HepG2 (cell line): ENCODE results near the gene C14orf119. TPM values are rescaled to one million over a fixed set of nuclear protein-coding genes. Genes with fewer than 3 reads are reported as not detected.

Experiments
- BRCA1 ChIP-seq: sonication (generic); formaldehyde crosslinking; IDR thresholded peaks from 2 replicates; pipeline ENCODE4 v1.4.0; 2020; ENCODE audit warnings: missing genetic modification reagents
- CBX5 ChIP-seq: sonication (generic); formaldehyde crosslinking; IDR thresholded peaks from 2 replicates; pipeline ENCODE4 v1.4.0; 2020; ENCODE audit warnings: missing genetic modification reagents, borderline replicate concordance
- CHCHD3 ChIP-seq: sonication (generic); formaldehyde crosslinking; IDR thresholded peaks from 2 replicates; pipeline ENCODE4 v1.8.0; 2022; ENCODE audit warnings: mild to moderate bottlenecking, missing genetic modification reagents, moderate library complexity
- GZF1 ChIP-seq: sonication (generic); formaldehyde crosslinking; IDR thresholded peaks from 2 replicates; pipeline ENCODE4 v1.5.1; 2020; ENCODE audit warnings: mild to moderate bottlenecking, missing genetic modification reagents
- HMGA1 ChIP-seq: sonication (generic); formaldehyde crosslinking; conservative IDR thresholded peaks from 2 replicates; pipeline ENCODE4 v1.4.0; 2020; ENCODE audit warnings: missing genetic modification reagents
- MTF2 ChIP-seq: sonication (generic); formaldehyde crosslinking; IDR thresholded peaks from 2 replicates; pipeline ENCODE4 v1.5.0; 2020; ENCODE audit warnings: missing genetic modification reagents, borderline replicate concordance
- MXI1 ChIP-seq: IDR thresholded peaks from 3 replicates; pipeline ENCODE4 v1.6.1; 2012; ENCODE audit warnings: low read depth, low read length, inconsistent platforms, borderline replicate concordance
- NFE2L2 ChIP-seq: fragments of 150-350 bp; IDR thresholded peaks from 2 replicates; pipeline ENCODE4 v1.6.1; 2014; ENCODE audit warnings: low read length
- RBAK ChIP-seq: sonication (generic); formaldehyde crosslinking; IDR thresholded peaks from 2 replicates; pipeline ENCODE4 v1.5.1; 2020; ENCODE audit warnings: mild to moderate bottlenecking, missing genetic modification reagents
- RFX5 ChIP-seq: IDR thresholded peaks from 2 replicates; pipeline ENCODE4 v1.6.1; 2011; ENCODE audit warnings: low read depth, low read length, improper control_type of control experiment
- SIX1 ChIP-seq: sonication (generic); formaldehyde crosslinking; IDR thresholded peaks from 2 replicates; pipeline ENCODE4 v1.4.0; 2020; ENCODE audit warnings: missing genetic modification reagents, borderline replicate concordance
- TAF15 ChIP-seq: fragments of 200-400 bp; formaldehyde crosslinking; IDR thresholded peaks from one replicate; pipeline ENCODE4 v1.6.1; 2018; ENCODE audit warnings: mild to moderate bottlenecking, low read depth, low read length; ENCODE audit not compliant: poor library complexity, severe bottlenecking
- ZNF121 ChIP-seq: sonication (generic); formaldehyde crosslinking; IDR thresholded peaks from 2 replicates; pipeline ENCODE4 v1.5.0; 2020; ENCODE audit warnings: mild to moderate bottlenecking, missing genetic modification reagents
- ZNF230 ChIP-seq: sonication (generic); formaldehyde crosslinking; IDR thresholded peaks from 2 replicates; pipeline ENCODE4 v1.4.0; 2020; ENCODE audit warnings: mild to moderate bottlenecking, missing genetic modification reagents
- ZNF317 ChIP-seq: sonication (generic); formaldehyde crosslinking; IDR thresholded peaks from 2 replicates; pipeline ENCODE4 v1.5.0; 2020; ENCODE audit warnings: mild to moderate bottlenecking, missing genetic modification reagents
- ZNF501 ChIP-seq: sonication (generic); formaldehyde crosslinking; IDR thresholded peaks from 2 replicates; pipeline ENCODE4 v1.5.1; 2020; ENCODE audit warnings: mild to moderate bottlenecking, moderate library complexity, missing genetic modification reagents
- ZNF816 ChIP-seq: sonication (generic); formaldehyde crosslinking; IDR thresholded peaks from 2 replicates; pipeline ENCODE4 v1.8.0; 2022; ENCODE audit warnings: missing genetic modification reagents, mild to moderate bottlenecking, borderline replicate concordance
- ZSCAN30 ChIP-seq: sonication (generic); formaldehyde crosslinking; IDR thresholded peaks from 2 replicates; pipeline ENCODE4 v1.5.0; 2020; ENCODE audit warnings: mild to moderate bottlenecking, missing genetic modification reagents
- polyA plus RNA-seq, 8 experiments: library from polyadenylated mRNA; depleted of rRNA in 3 of 8; stranded (reverse) in 7 of 8; unstranded in 1 of 8; fragments of >200 nt; fragmentation: Illumina TruSeq in 4 of 8; extraction: Trizol in 4 of 8; gene quantifications; 2 replicates each; pipeline versions ENCODE4 v1.2.1 to v1.2.3, GENCODE V29; 2011 to 2016; ENCODE audit warnings: low read depth in 4 of 8, missing spikeins in 1 of 8, mixed read lengths in 1 of 8; ENCODE audit not compliant: insufficient read depth in 1 of 8
- total RNA-seq, 5 experiments: library from RNA; depleted of rRNA; stranded (reverse); fragments of >200 nt; fragmentation: Illumina TruSeq; extraction: Trizol; gene quantifications; 2 replicates each; pipeline ENCODE4 v1.2.3, GENCODE V29; 2016; ENCODE audit warnings: low read depth in 1 of 5
- TF ChIP-seq, protein P1 (sequence below): sonication (generic); formaldehyde crosslinking; IDR thresholded peaks from 2 replicates; pipeline ENCODE4 v1.8.1; 2022; ENCODE audit warnings: mild to moderate bottlenecking, missing genetic modification reagents
- TF ChIP-seq, protein P2 (sequence below): sonication (generic); formaldehyde crosslinking; conservative IDR thresholded peaks from 2 replicates; pipeline ENCODE4 v1.4.0; 2020; ENCODE audit warnings: missing genetic modification reagents
- TF ChIP-seq, protein P3 (sequence below): IDR thresholded peaks from 2 replicates; pipeline ENCODE4 v1.6.1; 2012; ENCODE audit warnings: inconsistent platforms
- TF ChIP-seq, protein P4 (sequence below): sonication (generic); formaldehyde crosslinking; IDR thresholded peaks from 2 replicates; pipeline ENCODE4 v1.5.0; 2020; ENCODE audit warnings: missing genetic modification reagents, mild to moderate bottlenecking, borderline replicate concordance
- TF ChIP-seq, protein P5 (sequence below): IDR thresholded peaks from 2 replicates; pipeline ENCODE4 v1.6.1; 2018; ENCODE audit warnings: missing genetic modification reagents

Gene C14orf119
- total and polyA plus RNA-seq, 2 of the 13 experiments (the other 11 are each of a cell fraction or from before 2014, with no cell fraction given), result 117 to 206 TPM

DNA sequence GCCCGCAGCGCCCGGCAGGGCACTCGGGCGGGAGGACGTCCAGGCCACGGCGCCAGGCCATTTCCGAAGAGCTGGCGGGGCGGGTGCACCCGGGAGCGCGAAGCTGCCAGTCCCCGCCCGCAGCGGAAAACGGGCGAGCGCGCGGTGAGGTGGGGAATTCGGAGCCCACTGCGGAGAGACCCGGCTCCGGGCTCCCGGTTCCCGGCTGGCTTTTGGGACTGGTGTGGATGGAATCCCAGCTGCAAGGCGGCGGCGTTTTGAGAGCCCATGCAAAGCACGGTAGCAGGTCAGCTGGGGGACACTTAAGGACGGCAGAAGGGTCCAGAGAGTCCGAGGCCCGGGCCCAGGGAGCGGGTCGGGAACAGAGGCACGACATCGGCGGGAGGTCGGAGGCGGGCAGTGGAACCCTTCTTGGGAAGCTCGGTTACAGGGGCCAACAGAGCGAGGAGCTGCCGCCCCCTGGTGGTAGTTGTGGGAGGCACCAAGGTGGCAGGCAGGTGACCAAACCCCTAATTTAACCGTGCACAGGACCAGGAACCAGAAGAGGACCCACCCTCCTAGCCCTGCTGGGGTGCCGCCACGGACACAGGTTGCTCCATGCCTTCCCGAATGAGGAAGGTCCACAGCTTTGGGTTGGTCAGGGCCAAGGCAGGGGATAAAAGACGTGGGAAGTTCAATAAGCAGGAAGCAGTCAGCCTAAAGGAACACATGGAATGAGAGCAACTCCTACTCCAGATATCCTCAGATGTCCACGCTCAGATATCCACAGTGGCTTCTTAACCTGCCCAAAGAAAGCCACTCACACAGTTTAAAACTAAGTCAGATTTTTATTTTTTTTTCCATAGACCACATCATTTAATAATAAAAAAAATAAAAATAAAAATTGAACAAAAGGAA is 37.3 kb upstream of the C14orf119 start (continued):
- TF ChIP-seq, protein P1, sequence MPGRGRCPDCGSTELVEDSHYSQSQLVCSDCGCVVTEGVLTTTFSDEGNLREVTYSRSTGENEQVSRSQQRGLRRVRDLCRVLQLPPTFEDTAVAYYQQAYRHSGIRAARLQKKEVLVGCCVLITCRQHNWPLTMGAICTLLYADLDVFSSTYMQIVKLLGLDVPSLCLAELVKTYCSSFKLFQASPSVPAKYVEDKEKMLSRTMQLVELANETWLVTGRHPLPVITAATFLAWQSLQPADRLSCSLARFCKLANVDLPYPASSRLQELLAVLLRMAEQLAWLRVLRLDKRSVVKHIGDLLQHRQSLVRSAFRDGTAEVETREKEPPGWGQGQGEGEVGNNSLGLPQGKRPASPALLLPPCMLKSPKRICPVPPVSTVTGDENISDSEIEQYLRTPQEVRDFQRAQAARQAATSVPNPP (CRISPR knock-in tag), result peak; percentile 45; the same call in 1 of the 2 replicates
- TF ChIP-seq CBX5 (CRISPR knock-in tag), result 0 out of 2 replicates have a peak, but pooled peaks have one; percentile 76
- TF ChIP-seq ZNF816 (CRISPR knock-in tag), result no peak; the same call in 1 of the 2 replicates
- TF ChIP-seq RFX5, result 0 out of 2 replicates have a peak, but pooled peaks have one; percentile 32
- TF ChIP-seq, protein P2, sequence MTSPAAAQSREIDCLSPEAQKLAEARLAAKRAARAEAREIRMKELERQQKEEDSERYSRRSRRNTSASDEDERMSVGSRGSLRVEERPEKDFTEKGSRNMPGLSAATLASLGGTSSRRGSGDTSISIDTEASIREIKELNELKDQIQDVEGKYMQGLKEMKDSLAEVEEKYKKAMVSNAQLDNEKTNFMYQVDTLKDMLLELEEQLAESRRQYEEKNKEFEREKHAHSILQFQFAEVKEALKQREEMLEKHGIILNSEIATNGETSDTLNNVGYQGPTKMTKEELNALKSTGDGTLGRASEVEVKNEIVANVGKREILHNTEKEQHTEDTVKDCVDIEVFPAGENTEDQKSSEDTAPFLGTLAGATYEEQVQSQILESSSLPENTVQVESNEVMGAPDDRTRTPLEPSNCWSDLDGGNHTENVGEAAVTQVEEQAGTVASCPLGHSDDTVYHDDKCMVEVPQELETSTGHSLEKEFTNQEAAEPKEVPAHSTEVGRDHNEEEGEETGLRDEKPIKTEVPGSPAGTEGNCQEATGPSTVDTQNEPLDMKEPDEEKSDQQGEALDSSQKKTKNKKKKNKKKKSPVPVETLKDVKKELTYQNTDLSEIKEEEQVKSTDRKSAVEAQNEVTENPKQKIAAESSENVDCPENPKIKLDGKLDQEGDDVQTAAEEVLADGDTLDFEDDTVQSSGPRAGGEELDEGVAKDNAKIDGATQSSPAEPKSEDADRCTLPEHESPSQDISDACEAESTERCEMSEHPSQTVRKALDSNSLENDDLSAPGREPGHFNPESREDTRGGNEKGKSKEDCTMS (CRISPR knock-in tag), result peak; percentile 79; the same call in 1 of the 2 replicates
- peak; percentile 27; the same call in 1 of the 2 replicates for TF ChIP-seq NFE2L2
- TF ChIP-seq CHCHD3 (CRISPR knock-in tag), result 0 out of 2 replicates have a peak, but pooled peaks have one; percentile 36
- TF ChIP-seq ZNF230 (CRISPR knock-in tag), result peak; percentile 88
- TF ChIP-seq SIX1 (CRISPR knock-in tag), result no peak; the same call in 1 of the 2 replicates
- no peak; the same call in 1 of the 2 replicates for TF ChIP-seq HMGA1
- peak; percentile 99 for TF ChIP-seq TAF15
- peak; percentile 63; the same call in 1 of the 2 replicates for TF ChIP-seq BRCA1
- peak; percentile 89; the same call in 1 of the 2 replicates for TF ChIP-seq GZF1 (CRISPR knock-in tag)
- TF ChIP-seq ZNF317 (CRISPR knock-in tag), result peak; percentile 87
- TF ChIP-seq RBAK (CRISPR knock-in tag), result peak; percentile 60; the same call in 1 of the 2 replicates
- TF ChIP-seq, protein P3, sequence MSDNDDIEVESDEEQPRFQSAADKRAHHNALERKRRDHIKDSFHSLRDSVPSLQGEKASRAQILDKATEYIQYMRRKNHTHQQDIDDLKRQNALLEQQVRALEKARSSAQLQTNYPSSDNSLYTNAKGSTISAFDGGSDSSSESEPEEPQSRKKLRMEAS, result no peak
- TF ChIP-seq, protein P4, sequence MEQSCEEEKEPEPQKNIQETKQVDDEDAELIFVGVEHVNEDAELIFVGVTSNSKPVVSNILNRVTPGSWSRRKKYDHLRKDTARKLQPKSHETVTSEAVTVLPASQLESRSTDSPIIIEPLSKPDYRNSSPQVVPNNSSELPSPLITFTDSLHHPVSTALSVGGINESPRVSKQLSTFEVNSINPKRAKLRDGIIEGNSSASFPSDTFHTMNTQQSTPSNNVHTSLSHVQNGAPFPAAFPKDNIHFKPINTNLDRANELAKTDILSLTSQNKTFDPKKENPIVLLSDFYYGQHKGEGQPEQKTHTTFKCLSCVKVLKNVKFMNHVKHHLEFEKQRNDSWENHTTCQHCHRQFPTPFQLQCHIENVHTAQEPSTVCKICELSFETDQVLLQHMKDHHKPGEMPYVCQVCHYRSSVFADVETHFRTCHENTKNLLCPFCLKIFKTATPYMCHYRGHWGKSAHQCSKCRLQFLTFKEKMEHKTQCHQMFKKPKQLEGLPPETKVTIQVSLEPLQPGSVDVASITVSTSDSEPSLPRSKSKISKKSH (CRISPR knock-in tag), result peak; percentile 92
- peak; percentile 93 for TF ChIP-seq ZNF121 (CRISPR knock-in tag)
- peak; percentile 98 for TF ChIP-seq ZNF501 (CRISPR knock-in tag)
- TF ChIP-seq MTF2, result 0 out of 2 replicates have a peak, but pooled peaks have one; percentile 73
- TF ChIP-seq, protein P5, sequence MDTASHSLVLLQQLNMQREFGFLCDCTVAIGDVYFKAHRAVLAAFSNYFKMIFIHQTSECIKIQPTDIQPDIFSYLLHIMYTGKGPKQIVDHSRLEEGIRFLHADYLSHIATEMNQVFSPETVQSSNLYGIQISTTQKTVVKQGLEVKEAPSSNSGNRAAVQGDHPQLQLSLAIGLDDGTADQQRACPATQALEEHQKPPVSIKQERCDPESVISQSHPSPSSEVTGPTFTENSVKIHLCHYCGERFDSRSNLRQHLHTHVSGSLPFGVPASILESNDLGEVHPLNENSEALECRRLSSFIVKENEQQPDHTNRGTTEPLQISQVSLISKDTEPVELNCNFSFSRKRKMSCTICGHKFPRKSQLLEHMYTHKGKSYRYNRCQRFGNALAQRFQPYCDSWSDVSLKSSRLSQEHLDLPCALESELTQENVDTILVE (CRISPR knock-in tag), result no peak
- peak; percentile 60; the same call in 1 of the 3 replicates for TF ChIP-seq MXI1
- TF ChIP-seq ZSCAN30 (CRISPR knock-in tag), result no peak
